Osteoblast (primary cell): ENCODE measurements around the gene BARX2. TPM values are rescaled to one million over a fixed set of nuclear protein-coding genes. Genes with fewer than 3 reads are reported as not detected.

ENCODE experiments used
- DNase-seq: peaks from one replicate; pipeline ENCODE4 v3.0.0; 2011; ENCODE audit warnings: low spot score, mixed read lengths; ENCODE audit not compliant: insufficient read length; ENCODE audit errors: missing footprints
- H2AFZ ChIP-seq: 2 replicates; pipeline ENCODE4 v1.6.0; 2011; ENCODE audit warnings: mild to moderate bottlenecking, low read length
- H3K27ac ChIP-seq: 2 replicates; pipeline ENCODE4 v1.5.1; 2011; ENCODE audit warnings: mild to moderate bottlenecking, low read depth, low read length, moderate library complexity
- H3K27me3 ChIP-seq: 2 replicates; pipeline ENCODE4 v1.6.0; 2012; ENCODE audit warnings: mild to moderate bottlenecking, control low read depth, inconsistent platforms, low read length, moderate library complexity; ENCODE audit not compliant: insufficient read depth
- H3K36me3 ChIP-seq: 2 replicates; pipeline ENCODE4 v1.5.1; 2011; ENCODE audit warnings: mild to moderate bottlenecking, low read length, control low read depth, moderate library complexity; ENCODE audit not compliant: insufficient read depth
- H3K4me1 ChIP-seq: 2 replicates; pipeline ENCODE4 v1.5.1; 2011; ENCODE audit warnings: mild to moderate bottlenecking, low read length, control low read depth, moderate library complexity; ENCODE audit not compliant: insufficient read depth
- H3K4me2 ChIP-seq: 2 replicates; pipeline ENCODE4 v1.6.0; 2011; ENCODE audit warnings: mild to moderate bottlenecking, low read length; ENCODE audit not compliant: insufficient read depth
- H3K4me3 ChIP-seq: fragments of 200-600 bp; sonication (generic); 3 replicates; pipeline ENCODE4 v1.5.1; 2012; ENCODE audit warnings: mild to moderate bottlenecking, low read length, inconsistent platforms; ENCODE audit not compliant: insufficient read depth
- H3K79me2 ChIP-seq: 2 replicates; pipeline ENCODE4 v1.6.0; 2012; ENCODE audit warnings: mild to moderate bottlenecking, low read length, control low read depth, inconsistent platforms; ENCODE audit not compliant: insufficient read depth
- H3K9me3 ChIP-seq: 2 replicates; pipeline ENCODE4 v1.5.1; 2011; ENCODE audit warnings: low read depth, low read length, control low read depth
- H4K20me1 ChIP-seq: 2 replicates; pipeline ENCODE4 v1.6.0; 2012; ENCODE audit warnings: mild to moderate bottlenecking, low read length, control low read depth; ENCODE audit not compliant: insufficient read depth
- total RNA-seq: library from RNA; depleted of rRNA; stranded (reverse); fragments of >200 nt; gene quantifications from 2 replicates; pipeline ENCODE4 v1.2.3, GENCODE V29; 2012
- TF ChIP-seq, protein P1 (sequence below): IDR thresholded peaks from 2 replicates; pipeline ENCODE4 v1.5.1; 2011; ENCODE audit warnings: mild to moderate bottlenecking, low read depth, low read length, moderate library complexity; ENCODE audit errors: extremely low read depth

The BARX2 gene
- total RNA-seq, 1 donor = not detected

DNA sequence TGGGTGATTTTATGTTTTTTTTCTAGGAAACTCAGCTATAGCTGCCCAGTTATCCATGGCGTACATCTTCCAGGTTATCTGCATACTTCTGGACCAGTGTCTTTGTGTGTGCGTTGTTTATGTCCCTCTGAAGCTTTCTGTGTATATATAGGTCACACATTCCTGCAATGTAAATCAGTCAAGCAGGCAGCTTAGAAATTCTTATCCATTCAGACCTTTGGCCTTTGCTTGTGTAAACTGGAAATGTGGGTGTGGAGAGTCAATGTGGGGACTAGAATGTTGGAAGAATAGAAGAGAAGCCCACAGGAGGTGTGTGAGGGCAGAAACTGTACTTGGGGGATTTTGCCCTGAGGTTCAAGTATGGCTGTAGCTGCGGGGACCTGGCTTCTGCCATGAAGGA is 51.7 kb downstream of the BARX2 start:
- TF ChIP-seq, protein P1, sequence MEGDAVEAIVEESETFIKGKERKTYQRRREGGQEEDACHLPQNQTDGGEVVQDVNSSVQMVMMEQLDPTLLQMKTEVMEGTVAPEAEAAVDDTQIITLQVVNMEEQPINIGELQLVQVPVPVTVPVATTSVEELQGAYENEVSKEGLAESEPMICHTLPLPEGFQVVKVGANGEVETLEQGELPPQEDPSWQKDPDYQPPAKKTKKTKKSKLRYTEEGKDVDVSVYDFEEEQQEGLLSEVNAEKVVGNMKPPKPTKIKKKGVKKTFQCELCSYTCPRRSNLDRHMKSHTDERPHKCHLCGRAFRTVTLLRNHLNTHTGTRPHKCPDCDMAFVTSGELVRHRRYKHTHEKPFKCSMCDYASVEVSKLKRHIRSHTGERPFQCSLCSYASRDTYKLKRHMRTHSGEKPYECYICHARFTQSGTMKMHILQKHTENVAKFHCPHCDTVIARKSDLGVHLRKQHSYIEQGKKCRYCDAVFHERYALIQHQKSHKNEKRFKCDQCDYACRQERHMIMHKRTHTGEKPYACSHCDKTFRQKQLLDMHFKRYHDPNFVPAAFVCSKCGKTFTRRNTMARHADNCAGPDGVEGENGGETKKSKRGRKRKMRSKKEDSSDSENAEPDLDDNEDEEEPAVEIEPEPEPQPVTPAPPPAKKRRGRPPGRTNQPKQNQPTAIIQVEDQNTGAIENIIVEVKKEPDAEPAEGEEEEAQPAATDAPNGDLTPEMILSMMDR = no peak
- Histone ChIP-seq H3K4me1 (no peaks in the 10 kb centered on the region), H2AFZ (no peak overlapping the region), H3K4me2 (no peak overlapping the region), H3K79me2 (no peaks in the 10 kb centered on the region), H3K4me3 (no peak overlapping the region), H3K27ac (no peak overlapping the region), H4K20me1 (no peaks in the 10 kb centered on the region), H3K27me3 (no peaks in the 10 kb centered on the region), H3K36me3 (no peaks in the 10 kb centered on the region), H3K9me3 (no peaks in the 10 kb centered on the region)
- no peak for DNase-seq

DNA sequence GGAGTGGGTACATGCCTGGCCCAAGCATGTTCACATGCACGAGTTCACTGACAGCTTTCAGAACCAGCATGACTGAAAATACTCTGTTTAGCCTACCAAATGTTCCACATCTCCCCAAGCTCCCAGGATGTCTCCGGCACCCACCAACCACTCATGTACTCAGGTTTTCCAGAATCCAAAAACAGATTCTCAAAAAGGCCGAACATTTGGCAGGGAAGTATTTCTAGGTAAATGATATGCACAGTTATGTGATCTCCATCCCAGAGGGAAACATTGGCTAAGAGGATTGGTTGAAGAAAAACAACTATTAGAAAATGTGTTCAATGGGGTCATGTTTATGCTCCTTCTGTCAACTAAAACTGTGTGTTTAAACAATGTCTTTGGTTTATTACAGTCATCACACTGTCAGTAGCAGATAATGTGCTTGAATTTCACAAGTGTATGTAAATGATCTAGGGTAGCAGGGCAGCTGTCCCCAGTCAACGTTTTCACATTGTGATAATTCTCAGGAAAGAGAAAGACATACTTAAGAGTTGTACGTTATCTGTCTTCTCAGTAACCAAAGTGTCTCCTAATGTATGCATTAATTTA is 52.3 kb downstream of the BARX2 start:
- H3K4me3 ChIP-seq = no peak overlapping the region
- no peaks in the 10 kb centered on the region for H3K36me3 ChIP-seq
- no peak for DNase-seq
- no peaks in the 10 kb centered on the region for H3K27me3 ChIP-seq
- no peaks in the 10 kb centered on the region for H4K20me1 ChIP-seq
- no peaks in the 10 kb centered on the region for H3K79me2 ChIP-seq
- TF ChIP-seq, protein P1 = no peak
- H2AFZ ChIP-seq = no peak overlapping the region
- no peaks in the 10 kb centered on the region for H3K9me3 ChIP-seq
- H3K4me2 ChIP-seq = no peak overlapping the region
- no peak overlapping the region for H3K27ac ChIP-seq
- no peaks in the 10 kb centered on the region for H3K4me1 ChIP-seq

DNA sequence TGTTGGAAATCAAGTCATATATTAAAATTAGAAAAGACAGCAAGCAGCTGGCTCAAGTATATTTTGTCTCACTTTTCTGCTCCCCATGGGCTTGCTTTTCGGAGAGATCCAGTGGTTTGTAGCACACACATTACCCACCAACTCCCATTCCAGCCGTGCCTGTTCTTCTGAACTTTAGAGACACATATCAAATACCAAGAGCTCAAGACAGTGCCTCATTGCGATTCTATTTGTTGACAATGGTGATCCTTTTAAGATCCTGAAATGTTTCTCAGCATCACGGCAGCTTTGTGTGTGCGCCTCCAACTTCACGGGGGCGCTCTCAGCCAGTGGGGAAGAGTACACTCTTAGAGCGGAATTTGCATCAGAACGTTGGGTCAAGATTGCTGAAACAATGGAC is 52.9 kb downstream of the BARX2 start:
- Histone ChIP-seq H3K36me3 (no peaks in the 10 kb centered on the region), H3K27me3 (no peaks in the 10 kb centered on the region), H3K4me1 (no peaks in the 10 kb centered on the region), H3K4me2 (no peak overlapping the region), H4K20me1 (no peaks in the 10 kb centered on the region), H3K27ac (no peak overlapping the region), H3K4me3 (no peak overlapping the region), H2AFZ (no peak overlapping the region), H3K79me2 (no peaks in the 10 kb centered on the region), H3K9me3 (no peaks in the 10 kb centered on the region)
- TF ChIP-seq, protein P1 = no peak
- no peak for DNase-seq

DNA sequence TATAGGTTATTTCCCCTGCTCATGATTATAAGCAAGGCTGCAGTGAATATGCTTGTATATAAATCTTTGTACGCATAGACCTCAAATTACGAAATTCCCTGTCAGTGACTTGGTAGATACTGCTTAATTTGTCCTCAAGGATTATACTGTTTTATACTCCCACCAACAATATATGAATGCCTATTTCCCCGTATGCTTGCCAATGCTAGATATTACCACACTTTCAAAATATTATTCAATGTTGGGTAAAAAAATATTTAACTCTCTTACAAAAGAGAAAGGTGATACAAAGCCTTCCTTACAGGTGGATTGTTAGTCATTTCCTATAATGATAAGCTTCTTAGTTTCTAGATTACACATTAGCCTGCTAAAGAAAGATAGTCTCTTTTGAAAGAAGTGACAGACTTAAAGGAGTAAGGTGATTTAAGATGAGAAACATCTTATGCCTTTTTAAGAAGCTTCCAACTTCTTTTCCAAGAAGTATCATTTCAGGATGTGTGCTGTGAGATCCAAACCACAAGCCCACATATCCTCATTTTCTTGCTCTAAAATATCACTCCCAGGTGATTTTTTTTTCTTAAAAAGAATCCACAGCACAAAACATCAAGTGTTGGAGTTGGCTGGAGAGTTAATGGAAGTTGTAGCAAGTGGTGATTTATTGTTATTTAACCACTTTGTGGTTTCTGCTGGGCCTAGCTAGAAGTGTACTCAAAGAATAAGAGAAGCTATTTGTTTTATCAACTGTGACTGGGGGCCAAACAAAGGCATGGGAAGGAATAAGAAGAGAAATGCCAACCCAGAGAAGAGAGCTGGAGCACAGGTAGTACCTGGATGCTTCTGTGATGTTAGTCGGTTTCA is 59.2 kb downstream of the BARX2 start:
- H4K20me1 ChIP-seq = no peaks in the 10 kb centered on the region
- no peak for DNase-seq
- no peaks in the 10 kb centered on the region for H3K4me1 ChIP-seq
- no peaks in the 10 kb centered on the region for H3K9me3 ChIP-seq
- no peak overlapping the region for H3K27ac ChIP-seq
- H3K27me3 ChIP-seq = peaks cover 3% of the 10 kb centered on the region
- no peaks in the 10 kb centered on the region for H3K79me2 ChIP-seq
- H3K36me3 ChIP-seq = no peaks in the 10 kb centered on the region
- H2AFZ ChIP-seq = no peak overlapping the region
- H3K4me2 ChIP-seq = no peak overlapping the region
- H3K4me3 ChIP-seq = no peak overlapping the region
- TF ChIP-seq, protein P1 = no peak
